GM23338 (cell line): ENCODE measurements around the gene NUP205. TPM values are rescaled to one million over a fixed set of nuclear protein-coding genes. Genes with fewer than 3 reads are reported as not detected.
A peak's percentile ranks its signal among the peaks of the same experiment; 100 is the strongest.

ENCODE experiments used
- ATAC-seq: fragments of 200-7000 bp; cut with Tn5 transposase; 3 replicates; pipeline ENCODE4 v1.9.1; 2020
- DNase-seq: peaks from one replicate; pipeline ENCODE4 v3.0.0-alpha.2; 2015; ENCODE audit warnings: low spot score
- H2AFZ ChIP-seq: fragments of 200-600 bp; sonication (generic); 2 replicates; pipeline ENCODE4 v1.8.0; 2016; ENCODE audit warnings: antibody characterized with exemption, mild to moderate bottlenecking, moderate library complexity
- H3F3A ChIP-seq: fragments of 200-600 bp; sonication (generic); replicated peaks from 2 replicates; pipeline ENCODE4 v1.8.0; 2017; ENCODE audit warnings: antibody characterized with exemption, mixed run types, low read depth
- H3K27ac ChIP-seq: fragments of 200-600 bp; sonication (generic); 2 replicates; pipeline ENCODE4 v1.6.1; 2016; ENCODE audit warnings: low read depth
- H3K27me3 ChIP-seq: fragments of 200-600 bp; sonication (generic); 2 replicates; pipeline ENCODE4 v1.8.0; 2016; ENCODE audit warnings: mild to moderate bottlenecking, mixed run types, moderate library complexity; ENCODE audit not compliant: insufficient read depth
- H3K36me3 ChIP-seq: fragments of 200-600 bp; sonication (generic); 2 replicates; pipeline ENCODE4 v1.8.0; 2016; ENCODE audit warnings: mild to moderate bottlenecking; ENCODE audit not compliant: insufficient read depth
- H3K4me1 ChIP-seq: fragments of 200-600 bp; sonication (generic); 2 replicates; pipeline ENCODE4 v1.8.0; 2016; ENCODE audit warnings: mild to moderate bottlenecking, moderate library complexity; ENCODE audit not compliant: insufficient read depth
- H3K4me2 ChIP-seq: fragments of 200-600 bp; sonication (generic); 2 replicates; pipeline ENCODE4 v1.7.1; 2017; ENCODE audit warnings: mixed run types
- H3K4me3 ChIP-seq: fragments of 200-600 bp; sonication (generic); 2 replicates; pipeline ENCODE4 v1.6.1; 2016; ENCODE audit warnings: mixed run types
- H3K79me2 ChIP-seq: fragments of 200-600 bp; sonication (generic); replicated peaks from 2 replicates; pipeline ENCODE4 v1.8.0; 2017; ENCODE audit warnings: mild to moderate bottlenecking; ENCODE audit not compliant: insufficient read depth
- H3K9me2 ChIP-seq: fragments of 200-600 bp; sonication (generic); 2 replicates; pipeline ENCODE4 v1.8.0; 2017; ENCODE audit not compliant: insufficient read depth
- H4K20me1 ChIP-seq: fragments of 200-600 bp; sonication (generic); replicated peaks from 2 replicates; pipeline ENCODE4 v1.8.0; 2017; ENCODE audit warnings: mild to moderate bottlenecking; ENCODE audit not compliant: insufficient read depth
- H3K27ac Mint-ChIP-seq: 2 replicates; pipeline ENCODE4 v1.8.0; 2020; ENCODE audit warnings: inconsistent platforms, mild to moderate bottlenecking, moderate library complexity, mixed read lengths
- H3K27me3 Mint-ChIP-seq: 3 replicates; pipeline ENCODE4 v1.8.0; 2022; ENCODE audit warnings: low read depth, mild to moderate bottlenecking, moderate library complexity, mixed read lengths, inconsistent platforms; ENCODE audit not compliant: insufficient read depth, poor library complexity
- H3K36me3 Mint-ChIP-seq: 3 replicates; pipeline ENCODE4 v1.8.0; 2021; ENCODE audit warnings: low read depth, mild to moderate bottlenecking, inconsistent platforms, moderate library complexity, mixed read lengths
- H3K4me1 Mint-ChIP-seq: 3 replicates; pipeline ENCODE4 v1.8.0; 2020; ENCODE audit warnings: mild to moderate bottlenecking, inconsistent platforms, mixed read lengths
- H3K4me3 Mint-ChIP-seq: 3 replicates; pipeline ENCODE4 v1.8.0; 2021; ENCODE audit warnings: moderate library complexity, mild to moderate bottlenecking, inconsistent platforms, mixed read lengths
- H3K9me3 Mint-ChIP-seq: 3 replicates; pipeline ENCODE4 v1.8.0; 2020; ENCODE audit warnings: moderate library complexity, mild to moderate bottlenecking, inconsistent platforms, mixed read lengths
- CTCF ChIP-seq, 2 experiments: fragments of 200-600 bp in 1 of 2; sonication (generic) in 1 of 2; conservative IDR thresholded peaks; 2 replicates each; pipeline versions ENCODE4 v1.5.1 to v1.6.1; 2016 to 2017; ENCODE audit warnings: antibody characterized with exemption in 2 of 2, low read depth in 2 of 2, mild to moderate bottlenecking in 2 of 2, moderate library complexity in 1 of 2
- ETS1 ChIP-seq: IDR thresholded peaks from 2 replicates; pipeline ENCODE4 v1.6.1; 2016; ENCODE audit warnings: antibody characterized with exemption
- EZH2 ChIP-seq: fragments of 200-600 bp; sonication (generic); IDR thresholded peaks from one replicate; pipeline ENCODE4 v1.8.0; 2017; ENCODE audit warnings: antibody characterized with exemption, mild to moderate bottlenecking, low read depth; ENCODE audit not compliant: unreplicated experiment
- JUNB ChIP-seq: IDR thresholded peaks from one replicate; pipeline ENCODE4 v1.6.1; 2016; ENCODE audit warnings: antibody characterized with exemption; ENCODE audit not compliant: unreplicated experiment
- POLR2AphosphoS5 ChIP-seq: IDR thresholded peaks from 2 replicates; pipeline ENCODE4 v1.6.1; 2016; ENCODE audit warnings: antibody characterized with exemption, low read depth
- REST ChIP-seq: IDR thresholded peaks from one replicate; pipeline ENCODE4 v1.6.1; 2018; ENCODE audit warnings: antibody characterized with exemption; ENCODE audit not compliant: unreplicated experiment
- ZNF331 ChIP-seq: fragments of 250-450 bp; sonication (Bioruptor Pico); IDR thresholded peaks from 2 replicates; pipeline ENCODE4 v1.5.0; 2020; ENCODE audit warnings: low read depth, mild to moderate bottlenecking, moderate library complexity
- polyA plus RNA-seq: library from polyadenylated mRNA; unstranded; fragments of >200 nt; fragmentation: Nextera tagmentation; extraction: Ambion mirVana; gene quantifications from 2 replicates; pipeline ENCODE4 v1.2.1, GENCODE V29; 2016
- total RNA-seq: library from RNA; depleted of rRNA; stranded (reverse); fragments of >200 nt; shearing (Covaris generic); gene quantifications from 2 replicates; pipeline ENCODE4 v1.2.3, GENCODE V29; 2014

NUP205 gene
- total and polyA plus RNA-seq, 2 experiments from 2014 or later = 150 to 212 TPM

- TF ChIP-seq REST = no peak
Measured at GRCh38 chr7:135519233-135519688, 38.5 kb upstream of the NUP205 start (continued).

GRCh38 chr7:135519871-135520270, 37.8 kb upstream of the NUP205 start:
- Histone ChIP-seq H3K4me1 (no peaks in the 10 kb centered on the region; the same call in 1 of the 2 replicates), H2AFZ (peak overlapping the region; percentile 69), H3K27me3 (no peaks in the 10 kb centered on the region), H4K20me1 (no peaks in the 10 kb centered on the region), H3K4me2 (no peak overlapping the region), H3F3A (no peaks in the 10 kb centered on the region), H3K9me2 (no peaks in the 10 kb centered on the region), H3K79me2 (no peaks in the 10 kb centered on the region), H3K36me3 (no peaks in the 10 kb centered on the region), H3K27ac (no peak overlapping the region), H3K4me3 (no peak overlapping the region)
- no peaks in the 10 kb centered on the region for H3K36me3 Mint-ChIP-seq
- DNase-seq (no peak), ATAC-seq (no peak)
- no peak for TF ChIP-seq POLR2AphosphoS5
- TF ChIP-seq EZH2 = no peak
- TF ChIP-seq ZNF331 (CRISPR knock-in tag) = no peak
- no peak for TF ChIP-seq JUNB
- TF ChIP-seq ETS1 = no peak
- TF ChIP-seq CTCF (conservative IDR thresholded peaks at IDR 0.05; ENCODE audit: low read depth in 2 of 2) = no peak
- H3K4me3 Mint-ChIP-seq = no peak overlapping the region
- H3K4me1 Mint-ChIP-seq = 0 out of 3 replicates have a peak, but pooled peaks cover 5% of the 10 kb centered on the region
- no peak overlapping the region for H3K27ac Mint-ChIP-seq
- H3K9me3 Mint-ChIP-seq = no peaks in the 10 kb centered on the region
- H3K27me3 Mint-ChIP-seq = peaks cover 4% of the 10 kb centered on the region
